K562 (cell line): ENCODE results near the gene ST6GAL1. TPM values are rescaled to one million over a fixed set of nuclear protein-coding genes. Genes with fewer than 3 reads are reported as not detected.
A peak's percentile ranks its signal among the peaks of the same experiment; 100 is the strongest.

Experiments used
- ATAC-seq: fragments of 200-7000 bp; cut with Tn5 transposase; 3 replicates; pipeline ENCODE4 v1.9.1; 2020; ENCODE audit warnings: moderate library complexity
- BruUV-seq: library from RNA; stranded (reverse); fragments of 400-500 nt; replicated peaks from 2 replicates; lab custom pipeline; 2021; lab: Mats Ljungman, UMichigan
- CTCF ChIA-PET: fragments of 300-600 bp; formaldehyde crosslinking; extraction: SDS; loops from one replicate; lab custom pipeline; 2021; ENCODE audit warnings: low intra/inter-chr PET ratio; lab: Yijun Ruan, JAX
- POLR2A ChIA-PET: fragments of 300-600, 350-650 bp; sonication (Branson Sonifier 250); formaldehyde crosslinking; extraction: SDS; loops from one replicate; lab custom pipeline; 2021; ENCODE audit warnings: antibody characterized with exemption, inconsistent platforms; lab: Yijun Ruan, JAX
- DNase-seq, 4 experiments: peaks; one replicate each; pipeline versions ENCODE4 v3.0.0 to v3.0.0-alpha.2; 2011 to 2018; ENCODE audit warnings: low spot score in 3 of 4, mixed read lengths in 3 of 4; ENCODE audit errors: extremely low read depth in 1 of 4
- FAIRE-seq: peaks from 2 replicates; lab custom pipeline; 2011; peaks lifted over from hg19 to GRCh38; lab: Jason Lieb, UNC
- H2AFZ ChIP-seq: 2 replicates; pipeline ENCODE4 v1.6.0; 2011; ENCODE audit warnings: low read depth, low read length, control low read depth, inconsistent platforms
- H3K27ac ChIP-seq: fragments of 200-600 bp; 3 replicates; pipeline ENCODE4 v1.8.0; 2011; ENCODE audit warnings: low read depth, mild to moderate bottlenecking, control low read depth, inconsistent platforms, low read length, moderate library complexity, mixed read lengths; ENCODE audit errors: extremely low read depth
- H3K27me3 ChIP-seq, 2 experiments: fragments of 300-600 bp in 1 of 2; 2 replicates in 1 of 2; 3 replicates in 1 of 2; pipeline versions ENCODE4 v1.6.0 to v1.8.0; 2011; ENCODE audit warnings: inconsistent platforms in 2 of 2, low read length in 2 of 2, mild to moderate bottlenecking in 1 of 2, mixed read lengths in 1 of 2, moderate library complexity in 1 of 2; ENCODE audit not compliant: control insufficient read depth in 2 of 2, insufficient read depth in 2 of 2
- H3K36me3 ChIP-seq: fragments of 300-600 bp; 3 replicates; pipeline ENCODE4 v1.8.0; 2011; ENCODE audit warnings: mild to moderate bottlenecking, low read length, inconsistent platforms; ENCODE audit not compliant: control insufficient read depth, insufficient read depth
- H3K4me1 ChIP-seq, 2 experiments: fragments of 200-600 bp in 1 of 2; replicated peaks in 1 of 2; 2 replicates in 1 of 2; 3 replicates in 1 of 2; pipeline versions ENCODE4 v1.5.1 to v1.8.0; 2011; ENCODE audit warnings: inconsistent platforms in 2 of 2, low read length in 2 of 2, mild to moderate bottlenecking in 1 of 2, mixed read lengths in 1 of 2, moderate library complexity in 1 of 2; ENCODE audit not compliant: control insufficient read depth in 2 of 2, insufficient read depth in 2 of 2
- H3K4me2 ChIP-seq: 2 replicates; pipeline ENCODE4 v1.6.1; 2011; ENCODE audit warnings: low read length, control low read depth, inconsistent platforms, mixed read lengths; ENCODE audit not compliant: insufficient read depth
- H3K4me3 ChIP-seq: fragments of 200-600 bp; sonication (generic), shearing (Covaris generic); 2 replicates; pipeline ENCODE4 v1.5.1; 2016; ENCODE audit warnings: control low read depth, inconsistent platforms
- H3K79me2 ChIP-seq: fragments of 200-600 bp; 3 replicates; pipeline ENCODE4 v1.8.0; 2011; ENCODE audit warnings: low read length, inconsistent platforms; ENCODE audit not compliant: control insufficient read depth, insufficient read depth
- H3K9ac ChIP-seq, 2 experiments: 2 replicates each; pipeline versions ENCODE4 v1.6.0 to v1.6.1; 2011; ENCODE audit warnings: low read depth in 2 of 2, low read length in 2 of 2, control low read depth in 1 of 2, inconsistent platforms in 1 of 2, mild to moderate bottlenecking in 1 of 2, mixed read lengths in 1 of 2; ENCODE audit not compliant: insufficient read depth in 1 of 2
- H3K9me1 ChIP-seq: one replicate; pipeline ENCODE4 v1.6.0; 2011; ENCODE audit warnings: inconsistent platforms, mild to moderate bottlenecking, low read length, moderate library complexity; ENCODE audit not compliant: control insufficient read depth, insufficient read depth
- H3K9me3 ChIP-seq: replicated peaks from 2 replicates; pipeline ENCODE4 v1.5.1; 2011; ENCODE audit warnings: low read depth, low read length, inconsistent platforms; ENCODE audit not compliant: control insufficient read depth, insufficient read depth
- H4K20me1 ChIP-seq: replicated peaks from 2 replicates; pipeline ENCODE4 v1.6.1; 2011; ENCODE audit warnings: low read length, inconsistent platforms, mixed read lengths; ENCODE audit not compliant: control insufficient read depth, insufficient read depth
- DPF2 ChIP-seq: fragments of 450-650 bp; IDR thresholded peaks from 2 replicates; pipeline ENCODE4 v1.6.1; 2016
- HEY1 ChIP-seq: fragments of 250-450 bp; sonication (Bioruptor Pico); IDR thresholded peaks from 2 replicates; pipeline ENCODE4 v1.5.0; 2020; ENCODE audit warnings: mild to moderate bottlenecking, moderate library complexity, borderline replicate concordance
- NFYB ChIP-seq: IDR thresholded peaks from 2 replicates; pipeline ENCODE4 v1.6.1; 2011; ENCODE audit warnings: mild to moderate bottlenecking, moderate library complexity; ENCODE audit not compliant: insufficient read length; ENCODE audit errors: extremely low read depth
- RBM22 ChIP-seq: fragments of 200-400 bp; formaldehyde crosslinking; IDR thresholded peaks from 2 replicates; pipeline ENCODE4 v1.6.1; 2018; ENCODE audit warnings: low read length, low read depth; ENCODE audit not compliant: poor library complexity, severe bottlenecking
- SMAD3 ChIP-seq: fragments of 450-650 bp; formaldehyde crosslinking; conservative IDR thresholded peaks from 2 replicates; pipeline ENCODE4 v1.4.0; 2020; ENCODE audit warnings: mild to moderate bottlenecking
- ZKSCAN8 ChIP-seq: fragments of 200-800 bp; sonication (Bioruptor generic); IDR thresholded peaks from 2 replicates; pipeline ENCODE4 v1.6.1; 2016; ENCODE audit warnings: missing genetic modification characterization, missing compliant biosample characterization
- WGBS: fragments of 100-300 bp; shearing (Covaris generic); methylation state at CpG from one replicate; pipeline ENCODE4 v1.1.6; 2016; ENCODE audit warnings: low coverage, mixed read lengths; ENCODE audit not compliant: insufficient coverage; ENCODE audit errors: missing lambda C conversion rate; 5-methylcytosine and 5-hydroxymethylcytosine counted together
- in situ Hi-C: fragments of 300-500 bp; cut with MboI; formaldehyde crosslinking; loops from 4 replicates; pipeline ENCODE4 v1.15.0; 2018; ENCODE audit warnings: inconsistent platforms, mixed read lengths
- intact Hi-C: fragments of 100-400 bp; cut with micrococcal nuclease; formaldehyde crosslinking; loops from 2 replicates; pipeline ENCODE4 v1.14.2; 2022
- polyA plus RNA-seq, 8 experiments: library from polyadenylated mRNA; depleted of rRNA in 4 of 8; stranded (reverse) in 5 of 8; unstranded in 3 of 8; fragments of >200 nt; fragmentation: Nextera tagmentation in 2 of 8; fragmentation: Illumina TruSeq in 1 of 8; extraction: Ambion mirVana in 2 of 8; extraction: Trizol in 1 of 8; gene quantifications; 2 replicates each; pipeline versions ENCODE4 v1.2.1 to v1.2.3, GENCODE V29; 2011 to 2014; ENCODE audit warnings: inconsistent platforms in 1 of 8, missing spikeins in 1 of 8
- total RNA-seq, 7 experiments: library from RNA; depleted of rRNA in 6 of 7; stranded (reverse); fragments of >200 nt in 6 of 7; fragmentation: Illumina TruSeq in 2 of 7; extraction: Trizol in 2 of 7; gene quantifications; 2 replicates each; pipeline versions ENCODE4 v1.2.1 to v1.2.3, GENCODE V29; 2011 to 2021; ENCODE audit warnings: low replicate concordance in 1 of 7
- TF ChIP-seq, protein P1 (sequence below): fragments of 450-650 bp; IDR thresholded peaks from 2 replicates; pipeline ENCODE4 v1.7.0; 2016; ENCODE audit warnings: borderline replicate concordance
- TF ChIP-seq, protein P2 (sequence below), 3 experiments: fragments of 200-800 bp in 1 of 3; sonication (Bioruptor generic) in 1 of 3; sonication (generic) in 1 of 3; formaldehyde crosslinking in 1 of 3; IDR thresholded peaks; 2 replicates each; pipeline versions ENCODE4 v1.6.1 to v1.8.0; 2016 to 2022; ENCODE audit warnings: mild to moderate bottlenecking in 2 of 3, missing compliant biosample characterization in 2 of 3, missing genetic modification characterization in 2 of 3, missing genetic modification reagents in 1 of 3
- TF ChIP-seq, protein P3 (sequence below): IDR thresholded peaks from 2 replicates; pipeline ENCODE4 v1.6.1; 2011; ENCODE audit warnings: borderline replicate concordance, low read depth, mild to moderate bottlenecking, moderate library complexity, low read length; ENCODE audit not compliant: insufficient read depth, poor library complexity, severe bottlenecking

Gene ST6GAL1
- total and polyA plus RNA-seq, 9 of the 15 experiments (the other 6 are each of a cell fraction or from before 2014, with no cell fraction given) = 31.9 to 145 (median 71.0) TPM

DNA sequence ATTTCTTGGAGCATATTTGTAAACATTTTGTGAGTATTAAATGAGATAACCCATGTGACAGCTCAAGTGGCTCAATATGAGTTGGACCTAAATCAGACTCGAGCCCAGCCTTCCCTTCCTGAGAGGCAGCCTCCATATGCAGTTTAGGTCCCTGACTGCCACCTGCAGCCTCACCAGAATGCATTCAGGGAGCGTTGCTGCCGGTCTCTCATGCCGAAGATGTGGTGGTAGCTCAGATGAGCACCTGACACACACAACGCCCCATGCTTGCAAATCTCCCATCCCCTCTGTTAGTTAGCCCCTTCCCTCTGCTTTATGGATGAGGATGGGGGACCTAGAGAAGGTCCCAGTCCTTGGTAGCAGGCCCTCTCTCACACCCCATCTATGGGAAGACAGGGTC is 9.2 kb downstream of the ST6GAL1 start:
- BruUV-seq = no TSS peak
- H2AFZ ChIP-seq = no peak overlapping the region
- no peak for DNase-seq
- H3K9me3 ChIP-seq = no peaks in the 10 kb centered on the region
- peaks cover 13 to 33% of the 10 kb centered on the region in 2 experiments for H3K4me1 ChIP-seq
- no peaks in the 10 kb centered on the region for H3K9me1 ChIP-seq
- H4K20me1 ChIP-seq = no peaks in the 10 kb centered on the region
- H3K27ac ChIP-seq = no peak overlapping the region; the same call in 2 of the 3 replicates
- POLR2A ChIA-PET = interaction anchor here (0.7 to 2.2 kb wide), 2 partner anchors 10 to 14 kb away, joined by 3 to 6 read pairs; no protein-coding TSS in a partner anchor
- intact Hi-C loops = loop anchor here (10.0 kb wide), 1 partner anchor 225 kb away; no protein-coding TSS in a partner anchor
- TF ChIP-seq SMAD3 (CRISPR knock-in tag) = no peak
- TF ChIP-seq, all 486 proteins: peak for 0
- Histone ChIP-seq H3K4me2 (no peak overlapping the region), H3K27me3 (no peaks in the 10 kb centered on the region), H3K4me3 (no peak overlapping the region), H3K9ac (peak overlapping the region in 1 of 2 experiments; percentile 21; a peak in 1 of 4 replicates), H3K36me3 (peaks cover 69% of the 10 kb centered on the region), H3K79me2 (peaks cover 81% of the 10 kb centered on the region)
- CTCF ChIA-PET = interaction anchor here (0.6 kb wide), 1 partner anchor 217 kb away, joined by 3 read pairs; no protein-coding TSS in a partner anchor
- WGBS = 77% methylated on average over 3 of the region's 5 CpGs
- in situ Hi-C loops = no loop called here
- FAIRE-seq = no peak
- no peak for ATAC-seq

DNA sequence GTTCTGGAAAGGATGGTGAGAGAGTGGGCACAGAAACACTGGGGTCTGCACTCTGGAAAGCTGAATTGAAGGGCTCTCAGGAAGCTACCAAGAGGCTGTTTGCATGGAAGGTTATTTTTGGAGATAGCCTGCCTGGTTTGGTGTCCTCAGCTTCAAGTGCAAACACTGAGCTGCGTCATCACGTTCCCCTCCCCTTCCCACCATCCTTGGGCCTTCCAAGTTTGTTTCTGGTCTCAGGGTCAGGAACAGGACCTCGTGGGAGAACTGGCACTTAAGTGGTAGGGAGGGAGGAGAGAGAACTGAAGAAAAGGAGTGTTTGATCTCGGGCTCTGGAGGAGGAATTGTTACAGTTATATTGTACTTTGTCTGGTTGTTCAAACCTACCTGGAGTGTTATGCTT is 10.6 kb downstream of the ST6GAL1 start:
- Histone ChIP-seq H3K9ac (peak overlapping the region in 1 of 2 experiments; percentile 1; a peak in 1 of 4 replicates), H3K79me2 (peaks cover 67% of the 10 kb centered on the region), H4K20me1 (no peaks in the 10 kb centered on the region), H3K4me3 (no peak overlapping the region), H3K4me2 (no peak overlapping the region), H3K36me3 (peaks cover 60% of the 10 kb centered on the region; the same call in 2 of the 3 replicates), H3K9me1 (no peaks in the 10 kb centered on the region), H3K9me3 (no peaks in the 10 kb centered on the region), H3K4me1 (peaks cover 13 to 27% of the 10 kb centered on the region in 2 experiments), H3K27me3 (no peaks in the 10 kb centered on the region), H2AFZ (no peak overlapping the region), H3K27ac (no peak overlapping the region)
- WGBS = 69% methylated on average over 4 of the region's 4 CpGs
- DNase-seq (no peak), FAIRE-seq (no peak), ATAC-seq (no peak)
- ChIA-PET POLR2A (no interaction called here), CTCF (no interaction called here)
- no TSS peak for BruUV-seq
- in situ Hi-C loops (no loop called here), intact Hi-C loops (no loop called here)
- no peak for TF ChIP-seq DPF2
- no peak for TF ChIP-seq RBM22
- TF ChIP-seq, protein P1, sequence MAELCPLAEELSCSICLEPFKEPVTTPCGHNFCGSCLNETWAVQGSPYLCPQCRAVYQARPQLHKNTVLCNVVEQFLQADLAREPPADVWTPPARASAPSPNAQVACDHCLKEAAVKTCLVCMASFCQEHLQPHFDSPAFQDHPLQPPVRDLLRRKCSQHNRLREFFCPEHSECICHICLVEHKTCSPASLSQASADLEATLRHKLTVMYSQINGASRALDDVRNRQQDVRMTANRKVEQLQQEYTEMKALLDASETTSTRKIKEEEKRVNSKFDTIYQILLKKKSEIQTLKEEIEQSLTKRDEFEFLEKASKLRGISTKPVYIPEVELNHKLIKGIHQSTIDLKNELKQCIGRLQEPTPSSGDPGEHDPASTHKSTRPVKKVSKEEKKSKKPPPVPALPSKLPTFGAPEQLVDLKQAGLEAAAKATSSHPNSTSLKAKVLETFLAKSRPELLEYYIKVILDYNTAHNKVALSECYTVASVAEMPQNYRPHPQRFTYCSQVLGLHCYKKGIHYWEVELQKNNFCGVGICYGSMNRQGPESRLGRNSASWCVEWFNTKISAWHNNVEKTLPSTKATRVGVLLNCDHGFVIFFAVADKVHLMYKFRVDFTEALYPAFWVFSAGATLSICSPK = no peak
- no peak for TF ChIP-seq NFYB
- TF ChIP-seq, protein P2, sequence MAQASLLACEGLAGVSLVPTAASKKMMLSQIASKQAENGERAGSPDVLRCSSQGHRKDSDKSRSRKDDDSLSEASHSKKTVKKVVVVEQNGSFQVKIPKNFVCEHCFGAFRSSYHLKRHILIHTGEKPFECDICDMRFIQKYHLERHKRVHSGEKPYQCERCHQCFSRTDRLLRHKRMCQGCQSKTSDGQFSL (CRISPR knock-in tag; IDR thresholded peaks at IDR 0.05) = no peak
- TF ChIP-seq, protein P2 (tag; IDR thresholded peaks at IDR 0.05) = no peak
- no peak for TF ChIP-seq ZKSCAN8
- TF ChIP-seq, protein P3, sequence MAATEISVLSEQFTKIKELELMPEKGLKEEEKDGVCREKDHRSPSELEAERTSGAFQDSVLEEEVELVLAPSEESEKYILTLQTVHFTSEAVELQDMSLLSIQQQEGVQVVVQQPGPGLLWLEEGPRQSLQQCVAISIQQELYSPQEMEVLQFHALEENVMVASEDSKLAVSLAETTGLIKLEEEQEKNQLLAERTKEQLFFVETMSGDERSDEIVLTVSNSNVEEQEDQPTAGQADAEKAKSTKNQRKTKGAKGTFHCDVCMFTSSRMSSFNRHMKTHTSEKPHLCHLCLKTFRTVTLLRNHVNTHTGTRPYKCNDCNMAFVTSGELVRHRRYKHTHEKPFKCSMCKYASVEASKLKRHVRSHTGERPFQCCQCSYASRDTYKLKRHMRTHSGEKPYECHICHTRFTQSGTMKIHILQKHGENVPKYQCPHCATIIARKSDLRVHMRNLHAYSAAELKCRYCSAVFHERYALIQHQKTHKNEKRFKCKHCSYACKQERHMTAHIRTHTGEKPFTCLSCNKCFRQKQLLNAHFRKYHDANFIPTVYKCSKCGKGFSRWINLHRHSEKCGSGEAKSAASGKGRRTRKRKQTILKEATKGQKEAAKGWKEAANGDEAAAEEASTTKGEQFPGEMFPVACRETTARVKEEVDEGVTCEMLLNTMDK = no peak
- TF ChIP-seq HEY1 (CRISPR knock-in tag) = no peak
